Measurements from ENCODE around the gene FANCD2OS.
A peak's percentile ranks its signal among the peaks of the same experiment; 100 is the strongest.
"Not testable (repeated sequence)": the region's sequence is repeated elsewhere in the genome, so short reads cannot be mapped to it uniquely, and the experiment has no call there.

The FANCD2OS gene

DNA sequence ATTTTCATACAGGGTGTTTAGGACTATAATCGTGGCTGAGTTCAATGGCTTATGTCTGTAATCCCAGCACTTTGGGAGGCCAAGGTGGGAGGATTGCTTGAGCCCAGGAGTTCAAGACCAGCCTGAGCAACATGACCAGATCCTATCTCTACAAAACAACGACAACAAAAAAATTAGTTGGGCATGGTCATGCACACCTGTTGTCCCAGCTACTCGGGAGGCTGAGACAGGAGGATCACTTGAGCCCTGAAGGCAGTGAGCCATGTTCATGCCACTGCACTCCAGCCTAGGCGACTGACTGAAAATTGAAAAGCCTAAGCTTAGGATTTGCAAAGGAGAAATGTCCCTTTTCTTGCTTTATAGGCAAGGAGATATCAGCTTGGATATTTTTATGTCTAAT is 8.9 kb upstream of the FANCD2OS start:
- H3K9me3 Mint-ChIP-seq: no peaks in the 10 kb centered on the region
- peak overlapping the region; percentile 98 to 100 (median 100) for H3K4me3 Mint-ChIP-seq
- H3K36me3 Mint-ChIP-seq (ENCODE audit: low read depth): peaks cover 16% of the 10 kb centered on the region

DNA sequence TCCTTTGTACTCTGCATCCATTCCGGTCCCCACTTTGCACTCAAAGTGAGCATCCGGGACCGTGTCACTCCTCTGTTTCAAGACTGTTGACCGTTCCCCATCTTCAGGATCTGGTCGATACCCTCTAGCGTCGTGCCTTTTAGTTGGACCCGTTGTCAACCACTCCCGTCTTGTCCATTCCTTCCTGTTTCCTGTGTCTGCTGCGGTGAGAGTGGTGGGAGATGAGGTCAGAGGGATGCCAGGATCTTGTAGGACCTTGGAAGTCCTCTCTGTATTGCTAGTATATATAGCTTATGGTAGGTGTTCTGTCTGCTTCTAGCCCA is 8.0 kb upstream of the FANCD2OS start:
- H3K27me3 Mint-ChIP-seq (ENCODE audit: low read depth): peaks cover 4% of the 10 kb centered on the region
- peaks cover 12% of the 10 kb centered on the region for H3K36me3 Mint-ChIP-seq (ENCODE audit: low read depth)
- H3K9me3 Mint-ChIP-seq: no peaks in the 10 kb centered on the region
- peak overlapping the region; percentile 85 to 93 (median 87) for H3K27ac Mint-ChIP-seq
- H3K4me1 Mint-ChIP-seq: peaks cover 13% of the 10 kb centered on the region
- TF ChIP-seq, protein P1, sequence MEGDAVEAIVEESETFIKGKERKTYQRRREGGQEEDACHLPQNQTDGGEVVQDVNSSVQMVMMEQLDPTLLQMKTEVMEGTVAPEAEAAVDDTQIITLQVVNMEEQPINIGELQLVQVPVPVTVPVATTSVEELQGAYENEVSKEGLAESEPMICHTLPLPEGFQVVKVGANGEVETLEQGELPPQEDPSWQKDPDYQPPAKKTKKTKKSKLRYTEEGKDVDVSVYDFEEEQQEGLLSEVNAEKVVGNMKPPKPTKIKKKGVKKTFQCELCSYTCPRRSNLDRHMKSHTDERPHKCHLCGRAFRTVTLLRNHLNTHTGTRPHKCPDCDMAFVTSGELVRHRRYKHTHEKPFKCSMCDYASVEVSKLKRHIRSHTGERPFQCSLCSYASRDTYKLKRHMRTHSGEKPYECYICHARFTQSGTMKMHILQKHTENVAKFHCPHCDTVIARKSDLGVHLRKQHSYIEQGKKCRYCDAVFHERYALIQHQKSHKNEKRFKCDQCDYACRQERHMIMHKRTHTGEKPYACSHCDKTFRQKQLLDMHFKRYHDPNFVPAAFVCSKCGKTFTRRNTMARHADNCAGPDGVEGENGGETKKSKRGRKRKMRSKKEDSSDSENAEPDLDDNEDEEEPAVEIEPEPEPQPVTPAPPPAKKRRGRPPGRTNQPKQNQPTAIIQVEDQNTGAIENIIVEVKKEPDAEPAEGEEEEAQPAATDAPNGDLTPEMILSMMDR (IDR thresholded peaks at IDR 0.05; ENCODE audit: unreplicated experiment in 3 of 3): no peak
- H3K4me3 Mint-ChIP-seq: peak overlapping the region; percentile 98 to 100 (median 100)

More for the DNA sequence above, 8.9 kb upstream of the FANCD2OS start:
- Mint-ChIP-seq H3K27ac (peak overlapping the region in 1 of 3 experiments; percentile 87), H3K4me1 (peaks cover 13% of the 10 kb centered on the region), H3K27me3 (ENCODE audit: low read depth) (peaks cover 4% of the 10 kb centered on the region)
- TF ChIP-seq, protein P1 (IDR thresholded peaks at IDR 0.05; ENCODE audit: unreplicated experiment in 3 of 3): no peak

DNA sequence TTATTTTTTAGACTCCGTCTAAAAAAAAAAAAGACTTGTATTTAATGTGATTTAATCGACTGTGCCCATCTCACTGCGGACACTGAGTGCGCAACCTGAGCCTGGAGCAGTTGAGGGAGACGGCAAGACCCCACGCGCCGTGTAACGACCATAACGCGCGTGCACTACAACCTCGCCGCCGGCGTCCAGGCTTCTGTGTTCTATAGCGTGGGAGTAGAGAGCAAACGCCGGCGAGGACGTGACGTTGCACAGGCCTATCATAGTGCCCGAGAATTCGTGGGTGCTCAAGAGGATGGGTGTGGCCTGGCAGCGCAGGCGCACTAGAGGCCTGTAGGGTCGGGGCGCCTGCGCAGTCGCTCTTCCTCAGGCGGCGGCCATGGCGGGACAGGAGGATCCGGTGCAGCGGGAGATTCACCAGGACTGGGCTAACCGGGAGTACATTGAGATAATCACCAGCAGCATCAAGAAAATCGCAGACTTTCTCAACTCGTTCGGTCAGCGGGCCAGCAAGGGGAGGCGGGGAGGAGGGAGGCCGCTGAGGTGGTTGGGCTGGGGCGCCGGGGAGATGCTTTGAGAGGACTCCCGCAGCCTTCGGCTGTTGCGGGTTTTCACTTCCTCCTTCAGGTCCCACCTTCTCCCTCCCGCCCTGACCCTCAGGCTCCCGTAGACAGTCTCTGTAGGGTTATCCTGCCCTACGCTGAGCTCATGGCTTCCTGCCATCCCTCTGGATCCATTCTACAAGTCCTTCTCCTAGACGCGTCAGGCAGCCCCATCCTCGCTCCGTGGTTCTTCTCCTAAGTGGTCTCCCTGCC is 7.5 kb upstream of the FANCD2OS start, which contains the start of gene BRK1:
Gene BRK1, plus strand, starts transcription at position 350 of the 812 bp plus-strand sequence. Its CDS starts 27 bp downstream, at position 377.
- Mint-ChIP-seq H3K27ac (peak within 1 kb of the TSS; percentile 85 to 93 (median 87)), H3K4me3 (peak within 1 kb of the TSS; percentile 98 to 100 (median 100)), H3K27me3 (ENCODE audit: low read depth) (peaks cover 4% of the 10 kb centered on the region), H3K36me3 (ENCODE audit: low read depth) (peaks cover 7% of the 10 kb centered on the region), H3K9me3 (no peaks in the 10 kb centered on the region), H3K4me1 (peaks cover 13% of the 10 kb centered on the region)
- TF ChIP-seq, protein P1 (IDR thresholded peaks at IDR 0.05; ENCODE audit: unreplicated experiment in 3 of 3): no peak

GRCh38 chr3:10106919-10107318 is 1.1 kb downstream of the FANCD2OS start:
- TF ChIP-seq, protein P1 (IDR thresholded peaks at IDR 0.05; ENCODE audit: unreplicated experiment in 3 of 3): no peak
- Mint-ChIP-seq H3K9me3 (no peaks in the 10 kb centered on the region), H3K27me3 (ENCODE audit: low read depth) (no peaks in the 10 kb centered on the region), H3K36me3 (ENCODE audit: low read depth) (peaks cover under 1% of the 10 kb centered on the region), H3K4me1 (no peaks in the 10 kb centered on the region), H3K27ac (no peak overlapping the region), H3K4me3 (no peak overlapping the region)

- Mint-ChIP-seq H3K4me1 (no peaks in the 10 kb centered on the region), H3K27ac (no peak overlapping the region), H3K36me3 (ENCODE audit: low read depth) (peaks cover 9% of the 10 kb centered on the region), H3K27me3 (ENCODE audit: low read depth) (no peaks in the 10 kb centered on the region), H3K9me3 (no peaks in the 10 kb centered on the region), H3K4me3 (no peak overlapping the region)
- TF ChIP-seq, protein P1 (IDR thresholded peaks at IDR 0.05; ENCODE audit: unreplicated experiment in 3 of 3): no peak
These were observed 9.0 kb downstream of the FANCD2OS start for GRCh38 chr3:10099041-10099440.

- no peaks in the 10 kb centered on the region for H3K27me3 Mint-ChIP-seq (ENCODE audit: low read depth)
These were observed 14.4 kb downstream of the FANCD2OS start for GRCh38 chr3:10093678-10094077.

GRCh38 chr3:10091387-10091786 is 16.7 kb downstream of the FANCD2OS start:
- H3K9me3 Mint-ChIP-seq; H3K4me1 Mint-ChIP-seq; H3K27me3 Mint-ChIP-seq (ENCODE audit: low read depth); H3K27ac Mint-ChIP-seq; H3K4me3 Mint-ChIP-seq: not testable (repeated sequence)
- peaks cover 24% of the 10 kb centered on the region for H3K36me3 Mint-ChIP-seq (ENCODE audit: low read depth)

More at GRCh38 chr3:10093678-10094077, 14.4 kb downstream of the FANCD2OS start:
- no peaks in the 10 kb centered on the region for H3K4me1 Mint-ChIP-seq
- no peak overlapping the region for H3K4me3 Mint-ChIP-seq
- no peaks in the 10 kb centered on the region for H3K9me3 Mint-ChIP-seq
- peaks cover 20% of the 10 kb centered on the region for H3K36me3 Mint-ChIP-seq (ENCODE audit: low read depth)
- TF ChIP-seq, protein P1 (IDR thresholded peaks at IDR 0.05; ENCODE audit: unreplicated experiment in 3 of 3): no peak
- H3K27ac Mint-ChIP-seq: no peak overlapping the region

DNA sequence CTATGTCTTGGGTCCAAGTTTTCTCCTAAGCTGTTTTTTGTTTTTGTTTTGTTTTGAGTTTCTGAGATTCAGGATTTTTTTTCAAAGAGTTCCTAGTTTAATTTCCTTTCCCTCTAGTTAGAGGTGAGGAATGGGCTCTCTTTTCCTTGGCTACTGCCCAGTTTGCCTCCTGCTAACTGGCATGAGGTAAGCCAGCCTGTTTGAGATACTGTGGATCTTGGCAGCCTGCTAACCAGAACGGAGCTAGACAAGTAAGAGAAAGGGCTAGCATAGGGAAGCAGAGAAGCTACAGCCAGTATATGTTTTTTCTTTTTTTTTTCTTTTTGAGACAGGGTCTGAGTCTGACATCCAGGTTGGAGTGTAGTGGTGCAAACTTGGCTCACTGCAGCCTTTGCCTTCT is 17.3 kb downstream of the FANCD2OS start:
- not testable (repeated sequence) for H3K9me3 Mint-ChIP-seq; H3K27ac Mint-ChIP-seq; H3K4me3 Mint-ChIP-seq; H3K4me1 Mint-ChIP-seq; H3K27me3 Mint-ChIP-seq (ENCODE audit: low read depth)
- H3K36me3 Mint-ChIP-seq (ENCODE audit: low read depth): peaks cover 24% of the 10 kb centered on the region
